Measurements from ENCODE around the gene RRM2.

- no peak for TF ChIP-seq POLR2A (IDR thresholded peaks at IDR 0.05)
- no peak for TF ChIP-seq CTCF (IDR thresholded peaks at IDR 0.05)
- no peak for TF ChIP-seq POLR2AphosphoS5 (IDR thresholded peaks at IDR 0.05)
Measured at GRCh38 chr2:10085043-10085667, 37.4 kb upstream of the RRM2 start.

Data from stomach (tissue), 4 donors.